OCI-LY7 (cell line): ENCODE results near the gene ZNF501. TPM values are rescaled to one million over a fixed set of nuclear protein-coding genes. Genes with fewer than 3 reads are reported as not detected.
A peak's percentile ranks its signal among the peaks of the same experiment; 100 is the strongest.

Experiments used
- Bru-seq: library from RNA; stranded (reverse); fragments of 400-500 nt; gene quantifications from one replicate; lab custom pipeline; 2021; lab: Mats Ljungman, UMichigan
- BruChase-seq, 2 experiments: library from RNA; stranded (reverse); fragments of 400-500 nt; gene quantifications; one replicate each; lab custom pipeline; 2021; lab: Mats Ljungman, UMichigan
- BruUV-seq: library from RNA; stranded (reverse); fragments of 400-500 nt; replicated peaks from 2 replicates; lab custom pipeline; 2021; lab: Mats Ljungman, UMichigan
- CTCF ChIA-PET: fragments of 300-600 bp; sonication (Branson Sonifier 250); formaldehyde crosslinking; loops from one replicate; lab custom pipeline; 2022; ENCODE audit warnings: antibody characterized with exemption; ENCODE audit not compliant: unreplicated experiment; lab: Charles Lee
- POLR2A ChIA-PET: fragments of 300-600 bp; sonication (Branson Sonifier 250); formaldehyde crosslinking; loops from one replicate; lab custom pipeline; 2022; ENCODE audit warnings: antibody characterized with exemption; lab: Charles Lee
- DNase-seq: peaks from one replicate; pipeline ENCODE4 v3.0.0-alpha.2; 2015; ENCODE audit warnings: low spot score
- H2AFZ ChIP-seq: fragments of 200-600 bp; sonication (generic), shearing (Covaris generic); 2 replicates; pipeline ENCODE4 v1.6.1; 2014; ENCODE audit warnings: mild to moderate bottlenecking, antibody characterized with exemption, low read length, moderate library complexity
- H3K27ac ChIP-seq: fragments of 200-600 bp; sonication (generic); 2 replicates; pipeline ENCODE4 v1.5.1; 2014; ENCODE audit warnings: mixed run types, low read depth, mild to moderate bottlenecking, moderate library complexity, low read length, inconsistent platforms; ENCODE audit not compliant: poor library complexity, severe bottlenecking
- H3K36me3 ChIP-seq: fragments of 200-600 bp; sonication (generic); 2 replicates; pipeline ENCODE4 v1.6.1; 2014; ENCODE audit warnings: mild to moderate bottlenecking, antibody characterized with exemption, low read length, moderate library complexity, mixed read lengths; ENCODE audit not compliant: insufficient read depth
- H3K4me1 ChIP-seq: fragments of 200-600 bp; sonication (generic); 2 replicates; pipeline ENCODE4 v1.5.1; 2014; ENCODE audit warnings: mild to moderate bottlenecking, low read length; ENCODE audit not compliant: insufficient read depth, poor library complexity, severe bottlenecking
- H3K4me2 ChIP-seq: fragments of 200-600 bp; sonication (generic); 2 replicates; pipeline ENCODE4 v1.6.1; 2014; ENCODE audit warnings: mild to moderate bottlenecking, low read length
- H3K4me3 ChIP-seq: fragments of 200-600 bp; sonication (generic); 2 replicates; pipeline ENCODE4 v1.5.1; 2014; ENCODE audit warnings: mild to moderate bottlenecking, low read depth, low read length; ENCODE audit not compliant: poor library complexity, severe bottlenecking
- H3K79me2 ChIP-seq: fragments of 200-600 bp; sonication (generic); 2 replicates; pipeline ENCODE4 v1.6.1; 2016; ENCODE audit warnings: low read depth, mild to moderate bottlenecking, low read length, moderate library complexity, mixed read lengths; ENCODE audit not compliant: insufficient read depth
- H3K9me2 ChIP-seq: fragments of 200-600 bp; sonication (generic); 2 replicates; pipeline ENCODE4 v1.6.1; 2016; ENCODE audit warnings: mild to moderate bottlenecking, low read length, mixed read lengths; ENCODE audit not compliant: insufficient read depth
- H3K9me3 ChIP-seq: fragments of 200-600 bp; sonication (generic); 2 replicates; pipeline ENCODE4 v1.6.1; 2014; ENCODE audit warnings: mild to moderate bottlenecking, mixed run types, low read length, mixed read lengths
- H4K20me1 ChIP-seq: fragments of 200-600 bp; sonication (generic); 2 replicates; pipeline ENCODE4 v1.6.1; 2014; ENCODE audit warnings: mild to moderate bottlenecking, antibody characterized with exemption, low read length, moderate library complexity, mixed read lengths; ENCODE audit not compliant: insufficient read depth
- EZH2phosphoT487 ChIP-seq: fragments of 200-600 bp; sonication (generic); IDR thresholded peaks from 2 replicates; pipeline ENCODE4 v1.6.1; 2018; ENCODE audit warnings: low read depth, borderline replicate concordance, mild to moderate bottlenecking, mixed run types, antibody characterized with exemption, low read length, moderate library complexity, mixed read lengths
- intact Hi-C: fragments of 100-400 bp; cut with micrococcal nuclease; formaldehyde crosslinking; loops from one replicate; pipeline ENCODE4 v1.10.0; 2022; ENCODE audit not compliant: unreplicated experiment
- long read RNA-seq: library from polyadenylated mRNA; stranded (forward); transcript quantifications from one replicate; pipeline ENCODE4 v2.0.0, GENCODE V29; 2022
- total RNA-seq, 2 experiments: library from RNA; depleted of rRNA in 1 of 2; stranded (reverse); fragments of >200 nt in 1 of 2; shearing (Covaris generic) in 1 of 2; gene quantifications; 2 replicates each; pipeline ENCODE4 v1.2.3, GENCODE V29; 2014 to 2022
- TF ChIP-seq, protein P1 (sequence below): fragments of 200-600 bp; sonication (generic); conservative IDR thresholded peaks from 2 replicates; pipeline ENCODE4 v1.5.1; 2014; ENCODE audit warnings: mild to moderate bottlenecking, antibody characterized with exemption, low read length, moderate library complexity, mixed read lengths

ZNF501 gene
- 2.1 and 3.4 TPM in 2 replicates for total RNA-seq (2014; rRNA removed; shearing (Covaris generic))
- total RNA-seq (2022): 0.88 and 1.4 TPM in 2 replicates
- Bru-seq, nascent RNA: percentile 43 among the genes with signal in this experiment
- percentile 27 among the genes with signal in this experiment for BruChase-seq, experiment 1, labeled RNA remaining after a 6-hour chase
- BruChase-seq, experiment 2, labeled RNA remaining after a 2-hour chase: percentile 39 among the genes with signal in this experiment
- long read RNA-seq, partial matches to known transcripts: 0 of 2 reads
- long read RNA-seq, other reads (novel, unspliced or antisense): 0 of 2 reads

DNA sequence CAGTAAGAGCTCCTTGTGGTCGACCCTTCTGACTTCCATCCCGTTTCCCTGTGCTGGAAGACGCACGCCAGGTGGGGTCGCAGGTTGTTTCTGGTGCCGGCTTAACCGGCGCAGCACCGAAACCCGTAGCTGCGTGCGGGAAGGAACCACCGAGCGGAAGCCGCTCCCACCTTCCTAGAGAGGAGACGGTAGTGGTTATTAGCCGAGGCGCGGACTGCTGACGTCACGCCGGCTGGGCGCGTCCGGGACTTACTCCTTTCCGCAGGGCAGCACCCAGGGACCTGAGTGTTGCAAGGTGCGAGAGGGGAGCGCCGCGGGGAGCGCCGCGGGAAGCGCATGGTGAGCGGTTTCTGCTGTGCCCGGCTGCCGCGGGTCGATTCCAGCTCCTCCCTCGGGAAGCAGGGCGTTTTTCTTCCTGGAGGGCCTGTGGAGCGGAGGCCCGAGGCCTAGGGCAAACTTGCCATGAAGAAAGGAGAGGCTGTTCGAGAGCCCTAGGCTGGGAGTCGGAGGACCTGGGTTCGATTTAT lies at the start of gene ZNF501:
Gene ZNF501 (plus strand): TSS at position 252 of the 527 bp plus-strand sequence. CDS start 4,787 bp downstream, outside the sequence.
- Histone ChIP-seq H3K9me3 (peaks cover 36% of the 10 kb centered on the region), H2AFZ (peak within 1 kb of the TSS; percentile 79), H3K4me3 (peak within 1 kb of the TSS; percentile 66), H3K79me2 (no peaks in the 10 kb centered on the region), H3K9me2 (no peaks in the 10 kb centered on the region), H3K4me1 (no peaks in the 10 kb centered on the region), H3K36me3 (no peaks in the 10 kb centered on the region), H3K27ac (no peak within 1 kb of the TSS), H4K20me1 (no peaks in the 10 kb centered on the region), H3K4me2 (peak within 1 kb of the TSS; percentile 46)
- peak; percentile 78 for DNase-seq
- ChIA-PET POLR2A (interaction anchor here (0.6 to 1.0 kb wide), 3 partner anchors 29 to 1880 kb away, joined by 3 read pairs; no protein-coding TSS in a partner anchor), CTCF (no interaction called here)
- TF ChIP-seq EZH2phosphoT487: no peak
- TF ChIP-seq, protein P1, sequence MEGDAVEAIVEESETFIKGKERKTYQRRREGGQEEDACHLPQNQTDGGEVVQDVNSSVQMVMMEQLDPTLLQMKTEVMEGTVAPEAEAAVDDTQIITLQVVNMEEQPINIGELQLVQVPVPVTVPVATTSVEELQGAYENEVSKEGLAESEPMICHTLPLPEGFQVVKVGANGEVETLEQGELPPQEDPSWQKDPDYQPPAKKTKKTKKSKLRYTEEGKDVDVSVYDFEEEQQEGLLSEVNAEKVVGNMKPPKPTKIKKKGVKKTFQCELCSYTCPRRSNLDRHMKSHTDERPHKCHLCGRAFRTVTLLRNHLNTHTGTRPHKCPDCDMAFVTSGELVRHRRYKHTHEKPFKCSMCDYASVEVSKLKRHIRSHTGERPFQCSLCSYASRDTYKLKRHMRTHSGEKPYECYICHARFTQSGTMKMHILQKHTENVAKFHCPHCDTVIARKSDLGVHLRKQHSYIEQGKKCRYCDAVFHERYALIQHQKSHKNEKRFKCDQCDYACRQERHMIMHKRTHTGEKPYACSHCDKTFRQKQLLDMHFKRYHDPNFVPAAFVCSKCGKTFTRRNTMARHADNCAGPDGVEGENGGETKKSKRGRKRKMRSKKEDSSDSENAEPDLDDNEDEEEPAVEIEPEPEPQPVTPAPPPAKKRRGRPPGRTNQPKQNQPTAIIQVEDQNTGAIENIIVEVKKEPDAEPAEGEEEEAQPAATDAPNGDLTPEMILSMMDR: no peak
- intact Hi-C loops: loop anchor here (1.0 kb wide), 1 partner anchor 32 kb away; the partner anchor contains the start of genes KIAA1143 and KIF15
- BruUV-seq: no TSS peak

DNA sequence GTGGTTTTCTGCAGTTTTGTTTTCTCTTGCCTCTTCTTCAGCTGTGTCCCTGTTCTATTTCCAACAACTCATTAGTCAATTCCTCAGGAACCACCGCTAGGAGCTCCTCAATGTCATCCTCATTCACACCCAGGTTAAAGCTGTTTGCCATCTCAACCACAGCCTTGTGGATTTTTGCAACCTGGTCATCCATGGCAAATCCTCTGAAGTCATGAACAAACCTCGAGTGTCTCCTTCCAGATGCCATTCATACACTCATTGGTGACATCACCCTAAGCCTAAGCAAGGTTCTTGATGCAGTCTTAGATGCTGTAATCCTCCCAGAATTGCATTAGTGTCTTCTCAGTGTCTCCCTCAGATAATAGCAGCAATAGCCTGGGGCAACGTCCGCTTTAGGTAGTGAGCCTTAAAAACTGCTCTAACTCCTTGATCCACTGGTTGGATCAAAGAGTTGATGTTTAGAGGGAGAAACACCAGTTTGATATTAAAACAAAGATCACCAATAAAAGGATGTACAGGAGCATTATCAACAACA lies 48.4 kb upstream of the ZNF501 start:
- no peak for DNase-seq

More for the DNA sequence above, 48.4 kb upstream of the ZNF501 start:
- Histone ChIP-seq H4K20me1 (no peaks in the 10 kb centered on the region), H2AFZ (no peak overlapping the region), H3K36me3 (0 out of 2 replicates have a peak, but pooled peaks cover 5% of the 10 kb centered on the region), H3K79me2 (no peaks in the 10 kb centered on the region), H3K9me3 (peaks cover 5% of the 10 kb centered on the region; the same call in 1 of the 2 replicates), H3K4me2 (no peak overlapping the region), H3K9me2 (no peaks in the 10 kb centered on the region), H3K4me1 (peaks cover 5% of the 10 kb centered on the region), H3K4me3 (no peak overlapping the region), H3K27ac (no peak overlapping the region)
- no TSS peak for BruUV-seq
- no peak for TF ChIP-seq EZH2phosphoT487
- TF ChIP-seq, protein P1: no peak
- intact Hi-C loops: no loop called here
- ChIA-PET POLR2A (interaction anchor here (0.5 kb wide), 1 partner anchor 208 kb away, joined by 11 read pairs; no protein-coding TSS in a partner anchor), CTCF (no interaction called here)
